A673 (cell line): ENCODE measurements around the gene PRAMEF8.
"Not testable (repeated sequence)": the region's sequence is repeated elsewhere in the genome, so short reads cannot be mapped to it uniquely, and the experiment has no call there.

ENCODE experiments used
- EZH2 ChIP-seq: fragments of 200-600 bp; sonication (generic); IDR thresholded peaks from 2 replicates; pipeline ENCODE4 v1.6.1; 2017; ENCODE audit warnings: borderline replicate concordance, low read depth, mild to moderate bottlenecking, mixed read lengths, antibody characterized with exemption, low read length; ENCODE audit not compliant: poor library complexity, severe bottlenecking
- TF ChIP-seq, protein P1 (sequence below): fragments of 300-800, 200-600 bp; sonication (generic); conservative IDR thresholded peaks from 2 replicates; pipeline ENCODE4 v1.5.1; 2017; ENCODE audit warnings: low read depth, mild to moderate bottlenecking, antibody characterized with exemption, low read length, moderate library complexity, mixed read lengths

DNA sequence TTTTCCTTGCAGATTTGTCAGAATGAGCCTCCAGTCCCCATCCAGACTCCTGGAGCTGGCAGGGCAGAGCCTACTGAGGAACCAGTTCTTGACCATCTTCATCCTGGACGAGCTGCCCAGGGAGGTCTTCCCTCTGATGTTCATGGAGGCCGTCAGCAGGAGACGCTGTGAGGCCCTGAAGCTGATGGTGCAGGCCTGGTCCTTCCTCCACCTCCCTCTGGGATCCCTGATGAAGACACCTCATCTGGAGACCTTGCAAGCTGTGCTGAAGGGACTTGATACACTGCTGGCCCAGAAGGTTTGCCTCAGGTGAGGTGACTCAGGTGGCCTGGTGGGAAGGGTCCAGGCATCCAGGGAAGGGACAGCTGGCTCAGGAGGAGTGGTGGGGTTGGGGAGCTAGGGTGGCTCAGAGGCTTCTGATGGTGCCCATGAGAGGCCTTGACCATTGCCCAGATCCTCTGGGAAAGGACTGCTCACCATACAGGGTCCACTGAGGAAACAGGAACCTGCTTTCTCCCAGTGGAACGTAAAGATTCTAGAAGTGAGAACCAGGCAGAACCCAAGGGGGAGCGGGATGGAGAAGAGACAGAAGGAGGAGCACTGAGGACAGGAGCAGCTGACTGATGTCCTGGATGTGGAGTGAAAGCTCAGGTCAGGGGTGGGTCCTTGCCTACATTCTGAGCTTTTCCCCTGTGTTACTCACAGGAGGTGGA lies 38.9 kb downstream of the PRAMEF8 start:
- TF ChIP-seq, protein P1, sequence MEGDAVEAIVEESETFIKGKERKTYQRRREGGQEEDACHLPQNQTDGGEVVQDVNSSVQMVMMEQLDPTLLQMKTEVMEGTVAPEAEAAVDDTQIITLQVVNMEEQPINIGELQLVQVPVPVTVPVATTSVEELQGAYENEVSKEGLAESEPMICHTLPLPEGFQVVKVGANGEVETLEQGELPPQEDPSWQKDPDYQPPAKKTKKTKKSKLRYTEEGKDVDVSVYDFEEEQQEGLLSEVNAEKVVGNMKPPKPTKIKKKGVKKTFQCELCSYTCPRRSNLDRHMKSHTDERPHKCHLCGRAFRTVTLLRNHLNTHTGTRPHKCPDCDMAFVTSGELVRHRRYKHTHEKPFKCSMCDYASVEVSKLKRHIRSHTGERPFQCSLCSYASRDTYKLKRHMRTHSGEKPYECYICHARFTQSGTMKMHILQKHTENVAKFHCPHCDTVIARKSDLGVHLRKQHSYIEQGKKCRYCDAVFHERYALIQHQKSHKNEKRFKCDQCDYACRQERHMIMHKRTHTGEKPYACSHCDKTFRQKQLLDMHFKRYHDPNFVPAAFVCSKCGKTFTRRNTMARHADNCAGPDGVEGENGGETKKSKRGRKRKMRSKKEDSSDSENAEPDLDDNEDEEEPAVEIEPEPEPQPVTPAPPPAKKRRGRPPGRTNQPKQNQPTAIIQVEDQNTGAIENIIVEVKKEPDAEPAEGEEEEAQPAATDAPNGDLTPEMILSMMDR: not testable (repeated sequence)
- TF ChIP-seq EZH2: not testable (repeated sequence)
